ENCODE results near the gene ZNF587B.

DNA sequence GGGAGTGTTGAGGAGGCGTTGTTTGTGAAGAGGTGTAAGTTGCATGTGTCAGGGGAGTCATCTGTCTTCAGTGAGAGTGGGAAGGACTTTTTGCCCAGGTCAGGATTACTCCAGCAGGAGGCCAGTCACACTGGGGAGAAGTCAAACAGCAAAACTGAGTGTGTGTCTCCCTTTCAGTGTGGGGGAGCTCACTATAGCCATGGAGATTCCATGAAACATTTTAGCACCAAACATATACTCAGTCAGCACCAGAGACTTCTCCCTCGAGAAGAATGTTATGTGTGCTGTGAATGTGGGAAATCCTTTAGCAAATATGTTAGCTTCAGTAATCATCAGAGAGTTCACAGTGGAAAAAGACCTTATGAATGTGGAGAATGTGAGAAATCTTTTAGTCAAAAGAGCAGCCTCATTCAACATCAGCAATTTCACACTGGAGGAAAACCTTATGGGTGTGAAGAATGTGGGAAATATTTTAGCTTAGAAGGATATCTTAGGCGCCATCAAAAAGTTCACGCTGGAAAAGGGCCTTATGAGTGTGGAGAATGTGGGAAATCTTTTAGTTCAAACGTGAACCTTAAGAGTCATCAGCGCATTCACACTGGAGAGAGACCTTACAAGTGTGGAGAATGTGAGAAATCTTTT, 11.1 kb downstream of the ZNF587B start:
- TF ChIP-seq POLR2A (IDR thresholded peaks at IDR 0.05) (no peak), POLR2AphosphoS5 (IDR thresholded peaks at IDR 0.05) (no peak), EP300 (IDR thresholded peaks at IDR 0.05) (no peak)
- TF ChIP-seq, protein P1, sequence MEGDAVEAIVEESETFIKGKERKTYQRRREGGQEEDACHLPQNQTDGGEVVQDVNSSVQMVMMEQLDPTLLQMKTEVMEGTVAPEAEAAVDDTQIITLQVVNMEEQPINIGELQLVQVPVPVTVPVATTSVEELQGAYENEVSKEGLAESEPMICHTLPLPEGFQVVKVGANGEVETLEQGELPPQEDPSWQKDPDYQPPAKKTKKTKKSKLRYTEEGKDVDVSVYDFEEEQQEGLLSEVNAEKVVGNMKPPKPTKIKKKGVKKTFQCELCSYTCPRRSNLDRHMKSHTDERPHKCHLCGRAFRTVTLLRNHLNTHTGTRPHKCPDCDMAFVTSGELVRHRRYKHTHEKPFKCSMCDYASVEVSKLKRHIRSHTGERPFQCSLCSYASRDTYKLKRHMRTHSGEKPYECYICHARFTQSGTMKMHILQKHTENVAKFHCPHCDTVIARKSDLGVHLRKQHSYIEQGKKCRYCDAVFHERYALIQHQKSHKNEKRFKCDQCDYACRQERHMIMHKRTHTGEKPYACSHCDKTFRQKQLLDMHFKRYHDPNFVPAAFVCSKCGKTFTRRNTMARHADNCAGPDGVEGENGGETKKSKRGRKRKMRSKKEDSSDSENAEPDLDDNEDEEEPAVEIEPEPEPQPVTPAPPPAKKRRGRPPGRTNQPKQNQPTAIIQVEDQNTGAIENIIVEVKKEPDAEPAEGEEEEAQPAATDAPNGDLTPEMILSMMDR (IDR thresholded peaks at IDR 0.05), result no peak
